Glomerular endothelial cell (primary cell): ENCODE measurements around the gene VARS1. TPM values are rescaled to one million over a fixed set of nuclear protein-coding genes. Genes with fewer than 3 reads are reported as not detected.
"Not testable (repeated sequence)": the region's sequence is repeated elsewhere in the genome, so short reads cannot be mapped to it uniquely, and the experiment has no call there.

Source experiments
- DNase-seq: peaks from one replicate; pipeline ENCODE4 v3.0.0-alpha.2; 2011; ENCODE audit warnings: low read depth, low spot score; ENCODE audit errors: extremely low read depth
- total RNA-seq: library from RNA; depleted of rRNA; stranded (reverse); fragments of >200 nt; gene quantifications from 2 replicates; pipeline ENCODE4 v1.2.3, GENCODE V29; 2015

VARS1 gene
- total RNA-seq, 1 donor from 2014 or later: 105 TPM

- DNase-seq: no peak
Observed at GRCh38 chr6:31822036-31822821, 26.7 kb upstream of the VARS1 start.

GRCh38 chr6:31821301-31822035 lies 25.9 kb upstream of the VARS1 start:
- DNase-seq: no peak

DNA sequence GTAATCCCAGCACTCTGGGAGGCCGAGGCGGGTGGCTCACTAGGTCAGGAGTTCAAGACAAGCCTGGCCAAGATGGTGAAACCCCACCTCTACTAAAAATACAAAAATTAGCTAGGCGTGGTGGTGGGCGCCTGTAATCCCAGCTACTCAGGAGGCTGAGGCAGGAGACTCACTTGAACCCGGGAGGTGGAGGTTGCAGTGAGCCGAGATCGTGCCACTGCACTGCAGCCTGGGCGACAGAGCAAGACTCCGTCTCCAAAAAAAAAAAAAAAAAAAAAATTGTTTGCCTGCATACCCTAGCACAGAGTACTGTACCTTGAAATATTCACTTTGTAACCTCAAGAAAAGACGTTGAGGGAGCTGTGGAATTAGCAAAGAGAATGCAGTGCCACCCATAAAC lies 24.8 kb upstream of the VARS1 start:
- DNase-seq: not testable (repeated sequence)

DNA sequence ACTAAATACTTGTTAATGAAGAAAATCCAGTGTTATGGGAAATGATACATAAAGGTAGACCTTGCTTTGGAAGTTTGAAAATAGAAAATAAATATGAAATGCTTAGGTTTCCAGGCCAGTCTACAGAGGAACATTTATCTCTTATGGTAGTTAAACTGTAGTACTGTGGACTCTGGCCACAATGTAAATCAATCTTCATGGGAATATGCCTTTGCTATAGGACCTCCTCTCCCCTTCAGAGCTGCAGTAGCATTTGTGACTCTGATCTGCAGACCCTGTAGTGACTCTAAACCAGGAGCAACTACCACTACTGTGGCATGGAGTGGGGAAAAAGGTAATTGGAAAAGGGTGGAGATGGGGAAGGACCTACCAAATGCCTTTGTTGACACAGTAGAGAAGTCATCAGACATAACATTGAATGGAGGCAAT lies 24.3 kb upstream of the VARS1 start:
- DNase-seq: no peak

GRCh38 chr6:31817929-31818511 lies 22.5 kb upstream of the VARS1 start:
- not testable (repeated sequence) for DNase-seq

- DNase-seq: not testable (repeated sequence)
Observed at GRCh38 chr6:31817133-31817928, 21.8 kb upstream of the VARS1 start.

DNA sequence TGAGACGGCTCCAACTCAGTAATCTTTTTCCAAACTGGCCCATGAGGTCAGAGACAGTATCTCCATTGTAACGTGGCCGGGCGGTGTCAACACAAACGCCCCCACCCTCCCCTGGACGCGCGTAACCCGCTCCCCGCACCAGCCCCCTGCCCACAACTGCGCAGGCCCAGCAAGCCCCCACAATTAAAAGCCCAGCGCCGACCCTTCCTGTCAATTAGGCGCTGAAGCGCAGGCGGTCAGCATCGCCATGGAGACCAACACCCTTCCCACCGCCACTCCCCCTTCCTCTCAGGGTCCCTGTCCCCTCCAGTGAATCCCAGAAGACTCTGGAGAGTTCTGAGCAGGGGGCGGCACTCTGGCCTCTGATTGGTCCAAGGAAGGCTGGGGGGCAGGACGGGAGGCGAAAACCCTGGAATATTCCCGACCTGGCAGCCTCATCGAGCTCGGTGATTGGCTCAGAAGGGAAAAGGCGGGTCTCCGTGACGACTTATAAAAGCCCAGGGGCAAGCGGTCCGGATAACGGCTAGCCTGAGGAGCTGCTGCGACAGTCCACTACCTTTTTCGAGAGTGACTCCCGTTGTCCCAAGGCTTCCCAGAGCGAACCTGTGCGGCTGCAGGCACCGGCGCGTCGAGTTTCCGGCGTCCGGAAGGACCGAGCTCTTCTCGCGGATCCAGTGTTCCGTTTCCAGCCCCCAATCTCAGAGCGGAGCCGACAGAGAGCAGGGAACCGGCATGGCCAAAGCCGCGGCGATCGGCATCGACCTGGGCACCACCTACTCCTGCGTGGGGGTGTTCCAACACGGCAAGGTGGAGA lies 19.7 kb upstream of the VARS1 start, which contains the start of the genes HSPA1A and HSPA1L:
TSS of gene HSPA1A (plus strand) at position 519 of the 814 bp plus-strand sequence. CDS start at position 733, 214 bp downstream.
TSS of gene HSPA1L (minus strand) at position 259 of the 814 bp plus-strand sequence. CDS start 3,311 bp downstream, outside the sequence.
- peak; percentile 91 for DNase-seq

GRCh38 chr6:31814677-31815024 lies 19.1 kb upstream of the VARS1 start:
- DNase-seq: peak; percentile 91

DNA sequence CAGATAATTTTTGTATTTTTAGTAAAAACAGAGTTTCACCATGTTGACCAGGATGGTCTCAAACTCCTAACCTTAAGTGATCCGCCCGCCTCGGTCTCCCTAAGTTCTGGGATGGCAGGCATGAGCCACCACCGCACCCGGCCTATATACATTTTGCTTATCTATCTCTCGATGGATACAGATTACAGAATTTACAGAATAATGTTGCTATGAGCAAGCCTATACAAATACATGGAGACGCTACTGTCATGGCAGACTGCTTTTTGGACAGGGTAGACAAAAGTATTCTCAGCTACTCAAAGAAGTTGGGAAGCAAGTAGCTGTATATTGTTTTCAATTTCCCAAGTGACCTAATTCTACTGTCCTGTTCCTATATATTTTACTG lies 17.9 kb upstream of the VARS1 start:
- DNase-seq: no peak

GRCh38 chr6:31811645-31812044 lies 16.1 kb upstream of the VARS1 start:
- DNase-seq: no peak

GRCh38 chr6:31808599-31808998 lies 13.0 kb upstream of the VARS1 start:
- DNase-seq: not testable (repeated sequence)

- DNase-seq: no peak
Observed at GRCh38 chr6:31806470-31807272, 11.1 kb upstream of the VARS1 start, which contains the start of gene LSM2. Gene LSM2, minus strand, starts transcription at chr6:31806966. Its CDS starts 209 bp downstream, at chr6:31806757.

- DNase-seq: no peak
Observed at GRCh38 chr6:31805939-31806469, 10.5 kb upstream of the VARS1 start.

DNA sequence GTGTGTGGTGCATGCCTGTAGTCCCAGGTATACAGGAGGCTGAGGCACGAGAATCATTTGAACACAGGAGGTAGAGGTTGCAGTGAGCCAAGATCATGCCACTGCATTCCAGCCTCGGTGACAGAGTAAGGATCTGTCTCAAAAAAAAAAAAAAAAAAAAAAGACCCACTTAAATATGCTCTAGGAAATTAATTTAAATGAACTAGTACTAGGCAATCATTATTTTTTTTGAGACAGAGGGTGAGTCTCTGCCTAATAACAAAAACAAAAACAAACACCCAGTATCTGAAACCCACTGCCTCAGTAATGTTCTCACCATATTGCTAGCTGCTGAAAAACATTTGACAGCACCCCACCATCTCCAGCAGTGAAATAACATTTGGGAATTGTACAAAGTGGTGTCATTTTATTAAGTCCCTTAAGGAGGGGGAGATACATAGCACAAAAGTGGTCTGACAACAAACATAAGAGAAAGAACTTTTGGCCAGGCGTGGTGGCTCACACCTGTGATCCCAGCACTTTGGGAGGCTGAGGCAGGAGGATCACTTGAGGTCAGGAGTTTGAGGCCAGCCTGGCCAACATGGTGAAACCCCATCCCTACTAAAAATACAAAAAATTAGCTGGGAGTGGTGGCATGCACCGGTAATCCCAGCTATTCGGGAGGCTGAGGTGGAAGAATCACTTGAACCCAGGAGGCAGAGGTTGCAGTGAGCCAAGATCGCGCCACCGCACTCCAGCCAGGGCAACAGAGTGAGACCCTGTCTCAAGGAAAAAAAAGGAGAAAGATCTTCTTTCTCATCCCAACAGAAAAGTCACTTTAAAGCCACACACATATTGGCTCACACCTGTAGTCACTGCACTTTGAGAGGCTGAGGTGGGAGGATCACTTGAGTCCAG lies 5.7 kb upstream of the VARS1 start:
- not testable (repeated sequence) for DNase-seq

GRCh38 chr6:31799781-31800180 lies 4.2 kb upstream of the VARS1 start:
- DNase-seq: no peak

DNA sequence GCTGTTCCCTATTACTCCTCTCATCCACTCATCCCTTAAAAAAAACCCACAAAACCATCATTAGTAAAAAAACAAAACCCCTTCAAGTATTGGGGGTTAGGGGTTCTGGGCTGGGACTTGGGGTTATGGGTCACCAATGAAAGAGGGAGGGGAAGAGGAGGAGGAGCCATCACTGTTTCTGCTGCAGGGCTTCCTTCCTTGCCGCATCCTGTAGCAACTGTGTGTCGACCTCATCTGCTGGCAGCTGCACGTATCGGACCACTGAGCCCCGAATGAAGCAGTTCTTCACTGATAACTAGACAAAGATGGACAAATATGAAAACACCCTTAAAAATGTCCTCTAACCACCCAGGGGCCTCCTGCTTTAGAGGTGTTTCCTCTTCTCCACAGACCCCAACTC lies 2.0 kb upstream of the VARS1 start:
- no peak for DNase-seq

DNA sequence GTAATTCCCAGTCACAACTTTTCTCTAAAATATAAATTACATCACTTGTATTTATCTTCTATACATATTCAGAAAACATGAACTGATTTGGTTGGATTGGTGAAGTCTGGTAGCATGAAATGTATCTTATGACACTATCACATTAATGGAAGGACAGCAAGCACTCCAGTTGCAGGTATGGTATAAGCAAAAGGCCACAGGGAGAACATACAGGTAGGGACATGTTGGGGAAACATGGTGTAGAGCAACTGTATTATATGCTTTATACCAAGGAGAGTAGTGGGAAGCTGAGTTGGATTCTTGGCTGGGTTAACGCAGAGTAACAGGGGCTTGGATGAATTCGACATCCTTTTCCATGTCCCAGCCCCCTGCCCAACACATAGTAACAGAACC lies 1.4 kb upstream of the VARS1 start:
- no peak for DNase-seq
